ENCODE measurements around the gene CPPED1.
A peak's percentile ranks its signal among the peaks of the same experiment; 100 is the strongest.
"Not testable (repeated sequence)": the region's sequence is repeated elsewhere in the genome, so short reads cannot be mapped to it uniquely, and the experiment has no call there.

CPPED1 gene

GRCh38 chr16:12801511-12802042, 2.1 kb downstream of the CPPED1 start:
- peak; percentile 82 for DNase-seq

DNA sequence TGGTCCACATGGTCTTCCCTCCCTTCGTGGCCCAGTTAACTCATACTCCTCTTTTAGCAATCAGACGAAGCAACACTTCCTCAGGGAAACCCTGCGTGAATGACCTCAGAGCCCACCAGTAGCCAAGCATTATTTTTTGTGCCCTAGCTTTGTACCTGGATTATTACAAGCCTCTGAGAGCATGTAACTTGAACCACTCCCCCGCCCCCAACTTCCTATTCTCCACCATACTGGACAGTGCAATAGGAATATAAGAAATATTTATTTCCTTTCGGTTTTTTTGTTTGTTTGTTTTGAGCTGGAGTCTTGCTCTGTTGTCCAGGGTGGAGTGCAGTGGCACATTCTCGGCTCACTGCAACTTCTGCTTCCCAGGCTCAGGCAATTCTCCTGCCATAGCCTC, 2.9 kb downstream of the CPPED1 start:
- no peak for DNase-seq

DNA sequence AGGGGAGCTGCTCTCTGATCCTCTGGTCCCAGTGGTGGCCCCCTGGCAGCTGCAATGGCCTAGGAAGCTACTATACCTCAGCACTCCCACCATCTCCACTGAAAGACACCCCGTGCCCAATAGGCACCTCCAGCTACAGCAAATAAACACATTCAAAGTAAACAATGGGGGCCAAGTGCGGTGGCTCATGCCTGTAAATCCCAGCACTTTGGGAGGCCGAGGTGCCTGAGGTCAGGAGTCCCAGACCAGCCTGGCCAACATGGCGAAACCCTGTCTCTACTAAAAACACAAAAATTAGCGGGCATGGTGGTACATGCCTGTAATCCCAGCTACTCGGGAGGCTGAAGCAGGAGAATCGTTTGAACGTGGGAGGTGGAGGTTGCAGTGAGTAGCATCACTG, 3.7 kb downstream of the CPPED1 start:
- not testable (repeated sequence) for DNase-seq

DNA sequence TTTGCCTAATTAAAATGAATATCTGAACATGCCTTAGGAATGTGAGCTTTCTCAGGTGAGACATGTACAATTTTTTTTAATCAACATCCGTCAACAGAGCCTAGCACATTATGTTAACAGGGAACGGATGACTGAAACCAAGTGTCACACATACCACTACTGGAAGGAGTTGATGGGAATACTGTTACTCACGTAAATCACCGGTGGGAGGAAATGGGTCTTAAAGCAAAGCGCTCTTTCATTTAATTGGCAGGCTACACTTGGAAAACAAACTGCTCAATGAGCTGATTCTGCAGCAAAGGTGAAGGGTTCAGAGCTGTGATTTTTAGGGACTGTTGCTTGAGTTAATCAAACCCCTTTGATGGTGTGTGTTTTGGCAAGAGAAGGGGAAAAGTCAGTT, 4.8 kb downstream of the CPPED1 start:
- DNase-seq = no peak

GRCh38 chr16:12798171-12798570, 5.5 kb downstream of the CPPED1 start:
- DNase-seq = no peak

GRCh38 chr16:12796498-12796897, 7.2 kb downstream of the CPPED1 start:
- DNase-seq = no peak

GRCh38 chr16:12794486-12795387, 8.9 kb downstream of the CPPED1 start:
- DNase-seq = no peak

GRCh38 chr16:12793865-12794240, 9.8 kb downstream of the CPPED1 start:
- DNase-seq = no peak

DNA sequence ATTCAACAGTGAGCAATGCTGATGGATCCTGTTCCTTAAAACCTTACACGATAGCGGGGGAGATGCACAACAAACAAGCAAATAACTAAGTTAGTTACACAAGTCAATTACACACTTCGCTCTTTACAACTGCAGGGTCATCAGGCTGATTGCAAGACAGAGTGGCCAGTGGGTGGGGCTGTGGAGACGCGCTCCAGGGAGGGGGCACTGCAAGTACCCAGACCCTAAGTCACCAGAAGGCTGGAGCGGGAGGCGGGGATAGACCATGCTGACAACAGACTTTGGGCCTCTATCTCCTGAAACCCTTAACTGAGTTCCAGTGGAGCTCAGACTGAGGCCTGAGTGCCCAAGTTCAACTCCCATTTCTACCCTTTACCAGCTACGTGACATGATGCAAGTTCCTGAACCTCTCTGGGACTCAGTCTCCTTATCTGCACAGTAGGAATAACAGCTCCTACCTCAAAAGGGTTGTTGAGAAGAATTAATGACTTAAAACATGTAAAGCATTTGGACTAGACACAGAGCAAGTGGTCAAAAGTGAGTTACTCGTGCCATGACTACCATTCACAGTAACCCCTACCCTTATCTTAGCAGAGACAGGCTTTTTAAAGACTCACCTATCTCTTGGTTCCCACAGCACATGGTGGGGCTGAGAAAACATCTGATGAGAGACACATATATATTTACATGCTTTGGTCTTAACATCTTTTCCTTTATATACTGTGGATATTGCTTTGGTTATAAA, 10.4 kb downstream of the CPPED1 start:
- no peak for DNase-seq

DNA sequence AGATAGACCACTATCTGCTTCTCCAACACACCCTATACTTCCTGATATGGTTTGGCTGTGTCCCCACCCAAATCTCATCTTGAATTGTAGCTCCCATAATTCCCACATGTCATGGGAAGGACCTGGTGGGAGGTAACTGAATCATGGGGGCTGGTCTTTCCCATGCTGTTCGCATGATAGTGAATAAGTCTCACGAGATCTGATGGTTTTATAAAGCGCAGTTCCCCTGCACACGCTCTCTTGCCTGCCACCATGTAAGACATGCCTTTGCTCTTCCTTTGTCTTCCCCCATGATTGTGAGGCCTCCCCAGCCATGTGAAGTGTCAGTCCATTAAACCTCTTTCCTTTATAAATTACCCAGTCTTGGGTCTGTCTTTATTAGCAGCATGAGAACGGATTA, 11.2 kb downstream of the CPPED1 start:
- not testable (repeated sequence) for DNase-seq

DNA sequence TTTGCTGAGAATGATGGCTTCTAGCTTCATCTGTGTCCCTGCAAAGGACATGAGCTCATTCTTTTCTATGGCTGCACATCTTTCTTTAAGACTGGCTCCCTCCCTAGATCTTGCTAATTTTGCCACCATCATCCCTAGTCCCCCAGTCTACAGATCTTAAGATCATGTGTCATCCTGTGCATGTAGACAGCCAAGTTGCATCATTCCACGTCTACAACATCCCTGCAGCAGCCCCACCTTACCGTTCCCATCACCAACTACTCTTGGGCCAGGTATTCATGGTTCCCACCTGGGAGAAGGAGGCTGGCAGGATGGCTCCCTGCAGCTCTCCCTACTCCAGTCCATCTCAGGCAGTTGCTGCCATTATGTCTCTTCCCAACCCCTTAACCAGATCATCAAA, 12.3 kb downstream of the CPPED1 start:
- DNase-seq = no peak

GRCh38 chr16:12788758-12789157, 14.9 kb downstream of the CPPED1 start:
- DNase-seq = no peak

DNA sequence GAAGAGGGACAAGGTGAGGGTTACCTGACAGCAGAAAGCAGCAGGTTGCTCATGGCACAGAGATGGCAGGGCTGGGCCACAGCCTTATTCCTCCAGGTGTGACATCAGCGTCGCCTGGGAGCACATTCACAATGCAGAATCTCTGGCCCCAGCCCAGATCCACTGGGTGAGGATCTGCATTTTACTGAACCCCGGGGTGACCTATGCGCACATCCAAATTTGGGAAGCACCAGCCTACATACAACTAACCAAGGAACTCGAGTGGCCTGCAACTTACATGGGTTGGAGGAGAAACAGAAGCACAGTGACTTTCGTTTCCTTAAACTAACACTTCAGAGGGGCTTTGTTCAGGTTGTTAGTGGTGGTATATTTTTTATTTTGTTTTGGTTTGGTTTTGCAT, 17.6 kb downstream of the CPPED1 start:
- no peak for DNase-seq

- no peak for DNase-seq
Observed at GRCh38 chr16:12784076-12784475, 19.6 kb downstream of the CPPED1 start.

DNA sequence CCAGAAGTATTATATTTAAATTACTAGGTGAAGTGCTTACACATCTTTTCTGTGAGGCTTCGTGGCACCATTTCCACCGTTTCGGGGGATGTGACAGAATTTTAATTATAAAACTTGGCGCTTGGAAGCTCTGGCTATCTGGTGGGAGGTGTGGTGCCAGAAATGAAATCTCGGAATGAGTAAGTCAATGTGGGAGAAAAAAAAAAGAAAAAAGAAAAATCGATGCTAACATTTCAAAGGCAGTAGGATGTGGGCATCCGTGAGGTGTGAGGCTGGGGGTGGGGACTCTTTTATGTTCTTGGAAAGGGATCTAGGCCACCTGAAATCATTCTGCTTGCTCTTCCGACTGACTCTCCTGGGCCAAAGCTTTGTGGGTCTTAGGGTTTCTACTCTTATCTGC, 21.9 kb downstream of the CPPED1 start:
- DNase-seq = peak; percentile 56

GRCh38 chr16:12780467-12780866, 23.2 kb downstream of the CPPED1 start:
- no peak for DNase-seq

- DNase-seq = no peak
Observed at GRCh38 chr16:12778726-12779125, 25.0 kb downstream of the CPPED1 start.

- no peak for DNase-seq
Observed at GRCh38 chr16:12775656-12776236, 27.9 kb downstream of the CPPED1 start.

- no peak for DNase-seq
Observed at GRCh38 chr16:12773221-12773620, 30.5 kb downstream of the CPPED1 start.

DNA sequence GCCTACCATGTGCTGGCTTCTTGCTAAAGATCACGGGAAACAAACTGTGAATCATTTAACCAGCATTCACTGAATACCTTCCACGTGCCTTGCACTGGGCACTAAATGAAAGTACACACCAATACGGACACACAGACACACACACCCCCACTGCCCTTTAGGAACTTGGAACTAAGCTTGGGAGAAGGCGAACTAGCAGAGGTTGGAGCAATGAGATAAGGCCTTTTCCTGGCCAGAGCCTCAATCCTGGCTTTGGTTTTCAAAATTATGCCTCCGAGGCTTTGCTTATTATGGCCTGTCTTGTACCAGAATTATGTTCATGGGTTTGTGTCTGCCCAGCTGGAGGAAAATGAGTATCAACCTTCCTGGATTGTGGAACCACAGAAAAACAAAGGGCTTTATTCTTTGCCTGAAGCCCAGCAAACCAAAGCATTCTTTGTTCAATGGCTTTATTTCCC, 32.3 kb downstream of the CPPED1 start:
- DNase-seq = no peak

- DNase-seq = no peak
Observed at GRCh38 chr16:12769525-12769924, 34.2 kb downstream of the CPPED1 start.

DNA sequence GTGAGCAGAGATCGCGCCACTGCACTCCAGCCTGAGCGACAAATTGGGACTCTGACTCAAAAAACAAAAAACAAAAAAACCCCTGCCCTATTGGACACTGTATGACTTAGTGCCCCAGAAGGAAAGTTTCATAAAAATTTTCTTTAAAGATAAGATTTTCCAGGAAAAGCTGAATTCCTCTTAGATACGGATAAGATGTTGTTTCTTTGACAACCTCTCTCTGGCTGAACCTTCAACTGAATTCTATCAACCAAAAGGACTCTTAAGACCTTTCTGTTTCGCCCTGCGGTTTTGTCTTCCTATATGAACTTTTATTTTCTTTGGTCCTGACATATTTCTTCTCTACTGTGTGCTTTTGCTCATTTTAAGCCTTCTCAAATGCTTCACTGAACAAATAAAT, 35.8 kb downstream of the CPPED1 start:
- peak; percentile 46 for DNase-seq

GRCh38 chr16:12766853-12767252, 36.8 kb downstream of the CPPED1 start:
- no peak for DNase-seq
